Measurements from ENCODE around the gene MYH1. TPM values are rescaled to one million over a fixed set of nuclear protein-coding genes. Genes with fewer than 3 reads are reported as not detected.

Gene MYH1
- total RNA-seq, 1 donor from 2014 or later = not detected

GRCh38 chr17:10457952-10458351 lies 60.4 kb downstream of the MYH1 start:
- Mint-ChIP-seq H3K4me3 (no peak overlapping the region), H3K27ac (no peak overlapping the region), H3K4me1 (no peaks in the 10 kb centered on the region), H3K36me3 (ENCODE audit: low read depth) (no peaks in the 10 kb centered on the region), H3K27me3 (no peaks in the 10 kb centered on the region), H3K9me3 (no peaks in the 10 kb centered on the region)
- intact Hi-C loops (cut with micrococcal nuclease) = no loop called here
- DNase-seq = no peak

- Mint-ChIP-seq H3K27ac (no peak overlapping the region), H3K9me3 (no peaks in the 10 kb centered on the region), H3K4me3 (no peak overlapping the region), H3K4me1 (no peaks in the 10 kb centered on the region), H3K36me3 (ENCODE audit: low read depth) (no peaks in the 10 kb centered on the region), H3K27me3 (no peaks in the 10 kb centered on the region)
- intact Hi-C loops (cut with micrococcal nuclease) = no loop called here
- DNase-seq = no peak
Measured at GRCh38 chr17:10447026-10447931, 71.1 kb downstream of the MYH1 start.

Other genes starting within 250 kb of the MYH1 start
- gene MYH13, start 145.5 kb downstream of the MYH1 start, total RNA-seq = not detected in 2 replicates
- gene MYH8, start 96.6 kb downstream of the MYH1 start, total RNA-seq = not detected in 2 replicates
- not detected in 2 replicates for gene MYH4, start 49.0 kb downstream of the MYH1 start, total RNA-seq
- gene MYH2, start 31.1 kb upstream of the MYH1 start, total RNA-seq = not detected in 2 replicates
- gene MYH3, start 138.8 kb upstream of the MYH1 start, total RNA-seq = 7.0 and 8.1 TPM in 2 replicates
- gene SCO1, start 179.0 kb upstream of the MYH1 start, total RNA-seq = 43.4 and 44.9 TPM in 2 replicates
- 10.0 and 11.9 TPM in 2 replicates for gene ADPRM, start 179.1 kb upstream of the MYH1 start, total RNA-seq
- gene TMEM220, start 211.5 kb upstream of the MYH1 start, total RNA-seq = 0.56 and 1.3 TPM in 2 replicates

Data from activated CD4-positive, alpha-beta T cell treated with anti-CD3 and anti-CD28 coated beads, Interleukin-2, amount 10 ng/mL, durations not matched to agents 24 days and 14 days (primary cell).